Endothelial cell of umbilical vein (primary cell): ENCODE measurements around the gene RAB3B.

ENCODE experiments used
- CTCF ChIP-seq, 2 donors: IDR thresholded peaks; 1 replicate in 1 of 2; 2 replicates in 1 of 2; pipeline ENCODE4 v1.5.1; 2011; ENCODE audit warnings: low read length in 2 of 2, mild to moderate bottlenecking in 2 of 2, moderate library complexity in 2 of 2, control low read depth in 1 of 2, inconsistent platforms in 1 of 2, low read depth in 1 of 2; ENCODE audit not compliant: insufficient read depth in 1 of 2; ENCODE audit errors: extremely low read depth in 1 of 2
- EZH2 ChIP-seq: IDR thresholded peaks from 2 replicates; pipeline ENCODE4 v1.6.1; 2012; ENCODE audit warnings: borderline replicate concordance, low read depth, mild to moderate bottlenecking, moderate library complexity, low read length, inconsistent platforms; ENCODE audit not compliant: severe bottlenecking
- GATA2 ChIP-seq: IDR thresholded peaks from 2 replicates; pipeline ENCODE4 v1.7.0; 2011; ENCODE audit warnings: low read depth, mild to moderate bottlenecking, moderate library complexity, mixed read lengths, low read length; ENCODE audit not compliant: insufficient read length, insufficient read depth
- POLR2AphosphoS5 ChIP-seq: IDR thresholded peaks from 2 replicates; pipeline ENCODE4 v1.6.1; 2012; ENCODE audit warnings: low read depth, mild to moderate bottlenecking, control low read depth, low read length, moderate library complexity; ENCODE audit not compliant: insufficient read depth
- TF ChIP-seq, protein P1 (sequence below): IDR thresholded peaks from 2 replicates; pipeline ENCODE4 v1.6.1; 2011; ENCODE audit not compliant: insufficient read depth, insufficient read length

- TF ChIP-seq EZH2 (no peak), CTCF (IDR thresholded peaks at IDR 0.05; ENCODE audit: extremely low read depth in 1 of 2, insufficient read depth in 1 of 2, low read depth in 1 of 2, low read length in 2 of 2) (no peak), POLR2AphosphoS5 (no peak), GATA2 (no peak)
- TF ChIP-seq, protein P1, sequence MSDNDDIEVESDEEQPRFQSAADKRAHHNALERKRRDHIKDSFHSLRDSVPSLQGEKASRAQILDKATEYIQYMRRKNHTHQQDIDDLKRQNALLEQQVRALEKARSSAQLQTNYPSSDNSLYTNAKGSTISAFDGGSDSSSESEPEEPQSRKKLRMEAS = no peak
Observed at GRCh38 chr1:51867479-51868232, 122.8 kb downstream of the RAB3B start.
